ENCODE results near the gene TMEM107. TPM values are rescaled to one million over a fixed set of nuclear protein-coding genes. Genes with fewer than 3 reads are reported as not detected.
A peak's percentile ranks its signal among the peaks of the same experiment; 100 is the strongest.
"Not testable (repeated sequence)": the region's sequence is repeated elsewhere in the genome, so short reads cannot be mapped to it uniquely, and the experiment has no call there.

Gene TMEM107
- 36.8 TPM for polyA plus RNA-seq (2013, experiment 1 of 2)
- polyA plus RNA-seq (2013, experiment 2 of 2) = 40.6 TPM

GRCh38 chr17:8176197-8176940, at the start of gene TMEM107:
Gene TMEM107, minus strand, starts transcription at chr17:8176380. Its CDS starts 94 bp downstream, at chr17:8176286.
- H3K36me3 ChIP-seq (ENCODE audit: control insufficient read depth, insufficient read depth, low read length) = no peaks in the 10 kb centered on the region
- no peaks in the 10 kb centered on the region for H3K9me3 ChIP-seq (ENCODE audit: control insufficient read depth, low read length)
- WGBS, 2 experiments (ENCODE audit: insufficient coverage in 2 of 2) = 5 to 7% methylated on average over 51 to 55 of the region's 56 CpGs
- H3K4me1 ChIP-seq (ENCODE audit: control insufficient read depth, insufficient read depth, low read length, poor library complexity, severe bottlenecking) = no peaks in the 10 kb centered on the region
- H3K4me3 ChIP-seq (ENCODE audit: extremely low read depth, insufficient read depth, low read length, poor library complexity, severe bottlenecking) = peak within 1 kb of the TSS; percentile 57
- H3K27ac ChIP-seq (ENCODE audit: low read depth, low read length, severe bottlenecking) = peak within 1 kb of the TSS; percentile 79

GRCh38 chr17:8224891-8225812, 49.0 kb upstream of the TMEM107 start:
- 92 to 95% methylated on average over 23 to 24 of the region's 26 CpGs for WGBS, 2 experiments (ENCODE audit: insufficient coverage in 2 of 2)
- Histone ChIP-seq H3K27ac (ENCODE audit: low read depth, low read length, severe bottlenecking) (no peak overlapping the region), H3K4me3 (ENCODE audit: extremely low read depth, insufficient read depth, low read length, poor library complexity, severe bottlenecking) (no peak overlapping the region), H3K36me3 (ENCODE audit: control insufficient read depth, insufficient read depth, low read length) (peaks cover 26% of the 10 kb centered on the region), H3K4me1 (ENCODE audit: control insufficient read depth, insufficient read depth, low read length, poor library complexity, severe bottlenecking) (peaks cover 4% of the 10 kb centered on the region), H3K9me3 (ENCODE audit: control insufficient read depth, low read length) (no peaks in the 10 kb centered on the region)

GRCh38 chr17:8223356-8224126, 47.4 kb upstream of the TMEM107 start:
- 6 to 9% methylated on average over 21 to 27 of the region's 27 CpGs for WGBS, 2 experiments (ENCODE audit: insufficient coverage in 2 of 2)
- peaks cover 10% of the 10 kb centered on the region for H3K36me3 ChIP-seq (ENCODE audit: control insufficient read depth, insufficient read depth, low read length)

GRCh38 chr17:8222630-8223355, 46.6 kb upstream of the TMEM107 start:
- peak overlapping the region; percentile 84 for H3K4me3 ChIP-seq (ENCODE audit: extremely low read depth, insufficient read depth, low read length, poor library complexity, severe bottlenecking)
- H3K36me3 ChIP-seq (ENCODE audit: control insufficient read depth, insufficient read depth, low read length) = peaks cover 3% of the 10 kb centered on the region
- 0 to 1% methylated on average over 39 to 48 of the region's 49 CpGs for WGBS, 2 experiments (ENCODE audit: insufficient coverage in 2 of 2)
- H3K4me1 ChIP-seq (ENCODE audit: control insufficient read depth, insufficient read depth, low read length, poor library complexity, severe bottlenecking) = peaks cover 10% of the 10 kb centered on the region
- H3K27ac ChIP-seq (ENCODE audit: low read depth, low read length, severe bottlenecking) = peak overlapping the region; percentile 94
- H3K9me3 ChIP-seq (ENCODE audit: control insufficient read depth, low read length) = no peaks in the 10 kb centered on the region

More at GRCh38 chr17:8223356-8224126, 47.4 kb upstream of the TMEM107 start:
- no peaks in the 10 kb centered on the region for H3K9me3 ChIP-seq (ENCODE audit: control insufficient read depth, low read length)
- H3K4me1 ChIP-seq (ENCODE audit: control insufficient read depth, insufficient read depth, low read length, poor library complexity, severe bottlenecking) = peaks cover 4% of the 10 kb centered on the region
- H3K4me3 ChIP-seq (ENCODE audit: extremely low read depth, insufficient read depth, low read length, poor library complexity, severe bottlenecking) = peak overlapping the region; percentile 84
- peak overlapping the region; percentile 94 for H3K27ac ChIP-seq (ENCODE audit: low read depth, low read length, severe bottlenecking)

- 0% methylated on average over 8 of the region's 9 CpGs for WGBS, 2 experiments (ENCODE audit: insufficient coverage in 2 of 2)
- peak overlapping the region; percentile 84 for H3K4me3 ChIP-seq (ENCODE audit: extremely low read depth, insufficient read depth, low read length, poor library complexity, severe bottlenecking)
- no peaks in the 10 kb centered on the region for H3K9me3 ChIP-seq (ENCODE audit: control insufficient read depth, low read length)
- no peaks in the 10 kb centered on the region for H3K36me3 ChIP-seq (ENCODE audit: control insufficient read depth, insufficient read depth, low read length)
- peak overlapping the region; percentile 94 for H3K27ac ChIP-seq (ENCODE audit: low read depth, low read length, severe bottlenecking)
- peaks cover 10% of the 10 kb centered on the region for H3K4me1 ChIP-seq (ENCODE audit: control insufficient read depth, insufficient read depth, low read length, poor library complexity, severe bottlenecking)
These were observed 46.1 kb upstream of the TMEM107 start for GRCh38 chr17:8222380-8222629.

- peak overlapping the region; percentile 84 for H3K4me3 ChIP-seq (ENCODE audit: extremely low read depth, insufficient read depth, low read length, poor library complexity, severe bottlenecking)
- peaks cover 10% of the 10 kb centered on the region for H3K4me1 ChIP-seq (ENCODE audit: control insufficient read depth, insufficient read depth, low read length, poor library complexity, severe bottlenecking)
- no peaks in the 10 kb centered on the region for H3K9me3 ChIP-seq (ENCODE audit: control insufficient read depth, low read length)
- peak overlapping the region; percentile 94 for H3K27ac ChIP-seq (ENCODE audit: low read depth, low read length, severe bottlenecking)
- no peaks in the 10 kb centered on the region for H3K36me3 ChIP-seq (ENCODE audit: control insufficient read depth, insufficient read depth, low read length)
- 0 to 1% methylated on average over 37 of the region's 40 CpGs for WGBS, 2 experiments (ENCODE audit: insufficient coverage in 2 of 2)
These were observed 45.6 kb upstream of the TMEM107 start for GRCh38 chr17:8221663-8222379.

- Histone ChIP-seq H3K27ac (ENCODE audit: low read depth, low read length, severe bottlenecking) (peak overlapping the region; percentile 94), H3K36me3 (ENCODE audit: control insufficient read depth, insufficient read depth, low read length) (no peaks in the 10 kb centered on the region), H3K9me3 (ENCODE audit: control insufficient read depth, low read length) (no peaks in the 10 kb centered on the region), H3K4me3 (ENCODE audit: extremely low read depth, insufficient read depth, low read length, poor library complexity, severe bottlenecking) (peak overlapping the region; percentile 84), H3K4me1 (ENCODE audit: control insufficient read depth, insufficient read depth, low read length, poor library complexity, severe bottlenecking) (peaks cover 10% of the 10 kb centered on the region)
- WGBS, 2 experiments (ENCODE audit: insufficient coverage in 2 of 2) = 0% methylated on average over 27 to 34 of the region's 45 CpGs
These were observed 44.8 kb upstream of the TMEM107 start for GRCh38 chr17:8220783-8221662.

GRCh38 chr17:8214000-8214399, 37.8 kb upstream of the TMEM107 start:
- not testable (repeated sequence) for H3K9me3 ChIP-seq (ENCODE audit: control insufficient read depth, low read length); H3K4me3 ChIP-seq (ENCODE audit: extremely low read depth, insufficient read depth, low read length, poor library complexity, severe bottlenecking); H3K4me1 ChIP-seq (ENCODE audit: control insufficient read depth, insufficient read depth, low read length, poor library complexity, severe bottlenecking); H3K36me3 ChIP-seq (ENCODE audit: control insufficient read depth, insufficient read depth, low read length); H3K27ac ChIP-seq (ENCODE audit: low read depth, low read length, severe bottlenecking)
- WGBS, 2 experiments (ENCODE audit: insufficient coverage in 2 of 2) = 85 to 87% methylated on average over 11 to 12 of the region's 15 CpGs

Measured in mesodermal cell (in vitro differentiated cells).